HG03159 (cell line): ENCODE measurements around the gene SLC35F1.

Experiments used
- ATAC-seq: cut with Tn5 transposase; IDR thresholded peaks from one replicate; pipeline ENCODE4 v1.9.1; 2021; ENCODE audit warnings: mild to moderate bottlenecking, moderate library complexity; ENCODE audit not compliant: unreplicated experiment

Gene SLC35F1

GRCh38 chr6:118252474-118252873 lies 345.4 kb downstream of the SLC35F1 start:
- ATAC-seq, result peak; percentile 59

GRCh38 chr6:118253741-118254140 lies 346.7 kb downstream of the SLC35F1 start:
- no peak for ATAC-seq

- no peak for ATAC-seq
Measured at GRCh38 chr6:118260833-118261232, 353.8 kb downstream of the SLC35F1 start.

- ATAC-seq, result peak; percentile 72
Measured at GRCh38 chr6:118263921-118264486, 356.9 kb downstream of the SLC35F1 start.

GRCh38 chr6:118269659-118270058 lies 362.6 kb downstream of the SLC35F1 start:
- no peak for ATAC-seq

GRCh38 chr6:118277631-118278030 lies 370.6 kb downstream of the SLC35F1 start:
- ATAC-seq, result no peak

- peak; percentile 96 for ATAC-seq
Measured at GRCh38 chr6:118280210-118280609, 373.1 kb downstream of the SLC35F1 start.

- ATAC-seq, result no peak
Measured at GRCh38 chr6:118281291-118281690, 374.2 kb downstream of the SLC35F1 start.

GRCh38 chr6:118283766-118284165 lies 376.7 kb downstream of the SLC35F1 start:
- ATAC-seq, result peak; percentile 43

- no peak for ATAC-seq
Measured at GRCh38 chr6:118284736-118285360, 377.8 kb downstream of the SLC35F1 start.

GRCh38 chr6:118285791-118286190 lies 378.7 kb downstream of the SLC35F1 start:
- no peak for ATAC-seq

GRCh38 chr6:118288355-118289124 lies 381.5 kb downstream of the SLC35F1 start:
- no peak for ATAC-seq

- ATAC-seq, result no peak
Measured at GRCh38 chr6:118292558-118292957, 385.5 kb downstream of the SLC35F1 start.

GRCh38 chr6:118294906-118295305 lies 387.8 kb downstream of the SLC35F1 start:
- no peak for ATAC-seq

GRCh38 chr6:118295336-118295735 lies 388.3 kb downstream of the SLC35F1 start:
- no peak for ATAC-seq

- no peak for ATAC-seq
Measured at GRCh38 chr6:118296129-118296901, 389.3 kb downstream of the SLC35F1 start.

- ATAC-seq, result no peak
Measured at GRCh38 chr6:118297821-118298220, 390.8 kb downstream of the SLC35F1 start.

GRCh38 chr6:118298476-118299427 lies 391.7 kb downstream of the SLC35F1 start:
- ATAC-seq, result no peak

GRCh38 chr6:118299457-118299856 lies 392.4 kb downstream of the SLC35F1 start:
- ATAC-seq, result no peak

GRCh38 chr6:118304321-118304720 lies 397.3 kb downstream of the SLC35F1 start:
- no peak for ATAC-seq
